ENCODE results near the gene TTLL11.

The TTLL11 gene

DNA sequence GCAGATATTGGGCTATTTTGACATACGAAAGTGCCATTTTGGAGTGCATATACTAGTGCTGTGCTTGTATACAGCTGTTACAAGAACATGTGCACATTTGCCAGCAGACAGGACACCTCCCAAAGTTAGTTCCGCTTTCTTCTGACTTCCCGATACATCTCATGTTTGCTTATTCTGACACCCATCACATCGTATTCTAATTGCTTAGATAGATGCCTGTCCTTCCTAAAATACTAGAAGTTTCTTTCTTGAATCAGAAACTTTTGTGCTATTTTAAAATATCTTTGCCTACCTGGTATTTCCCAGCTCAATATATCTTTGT lies 177.8 kb downstream of the TTLL11 start:
- TF ChIP-seq ZFX (IDR thresholded peaks at IDR 0.05; ENCODE audit: borderline replicate concordance): no peak
- no peak for TF ChIP-seq CTCF (IDR thresholded peaks at IDR 0.05)
- H3K27ac ChIP-seq: no peak overlapping the region

- no peak for TF ChIP-seq CTCF (IDR thresholded peaks at IDR 0.05)
- TF ChIP-seq ZFX (IDR thresholded peaks at IDR 0.05; ENCODE audit: borderline replicate concordance): no peak
- H3K27ac ChIP-seq: no peak overlapping the region
Observed at GRCh38 chr9:121914604-121915303, 178.4 kb downstream of the TTLL11 start.

DNA sequence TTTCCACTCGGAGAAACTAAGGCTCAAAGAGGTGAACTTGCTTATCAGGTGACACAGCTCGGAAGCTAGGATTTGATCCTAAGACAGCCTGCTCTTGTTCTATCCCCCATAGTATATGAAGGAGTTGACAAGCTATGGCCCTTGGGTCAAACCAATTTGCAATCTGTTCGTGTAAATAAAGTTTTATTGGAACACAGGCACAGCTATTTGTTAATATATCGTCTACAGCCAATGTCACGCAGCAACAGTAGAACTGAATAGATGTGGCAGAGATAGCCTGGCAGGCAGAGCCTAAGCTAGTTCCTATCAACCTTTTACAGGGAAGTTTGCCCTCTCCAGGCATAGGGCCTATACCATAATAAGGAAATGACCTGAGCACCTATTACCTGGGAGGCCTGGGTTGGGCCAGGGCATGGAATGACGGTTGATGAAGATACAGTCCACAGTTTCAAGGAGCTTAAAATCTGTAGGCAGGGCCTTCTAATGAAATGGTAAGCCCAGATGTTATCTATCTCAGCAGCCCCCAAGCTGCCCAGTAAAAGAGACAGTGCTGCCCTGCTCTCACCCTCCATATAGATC lies 179.0 kb downstream of the TTLL11 start:
- TF ChIP-seq CTCF (IDR thresholded peaks at IDR 0.05) (no peak), ZFX (IDR thresholded peaks at IDR 0.05; ENCODE audit: borderline replicate concordance) (no peak)
- H3K27ac ChIP-seq: no peak overlapping the region

GRCh38 chr9:121912812-121913627 lies 180.1 kb downstream of the TTLL11 start:
- H3K27ac ChIP-seq: no peak overlapping the region
- TF ChIP-seq CTCF (IDR thresholded peaks at IDR 0.05) (no peak), ZFX (IDR thresholded peaks at IDR 0.05; ENCODE audit: borderline replicate concordance) (no peak)

DNA sequence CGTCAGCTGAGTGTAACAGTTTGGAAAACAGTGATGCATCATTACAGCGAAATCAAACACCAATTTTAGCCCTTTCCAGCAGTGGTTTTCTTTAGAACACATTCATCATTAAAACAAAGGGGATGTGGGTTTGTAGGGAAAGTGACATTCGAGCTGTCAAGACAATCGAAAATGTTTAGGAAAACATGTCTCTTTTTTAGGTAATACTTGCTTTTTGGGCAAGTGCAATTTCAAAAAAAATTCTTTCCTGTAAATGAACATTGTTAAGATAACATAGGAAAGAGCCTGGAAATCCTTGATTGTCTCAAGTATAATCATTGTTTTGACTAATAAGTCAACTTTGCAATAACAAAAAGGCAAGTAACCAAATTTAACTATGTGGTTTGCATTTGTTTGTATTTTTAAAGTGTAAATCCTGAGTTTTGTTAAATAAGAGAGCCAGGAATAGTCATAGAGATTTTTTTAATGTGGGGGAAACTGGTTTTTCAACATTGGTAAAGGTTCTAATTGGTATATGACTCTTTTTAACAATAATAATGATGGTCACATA lies 182.5 kb downstream of the TTLL11 start:
- H3K27ac ChIP-seq: no peak overlapping the region
- TF ChIP-seq CTCF (IDR thresholded peaks at IDR 0.05): no peak

DNA sequence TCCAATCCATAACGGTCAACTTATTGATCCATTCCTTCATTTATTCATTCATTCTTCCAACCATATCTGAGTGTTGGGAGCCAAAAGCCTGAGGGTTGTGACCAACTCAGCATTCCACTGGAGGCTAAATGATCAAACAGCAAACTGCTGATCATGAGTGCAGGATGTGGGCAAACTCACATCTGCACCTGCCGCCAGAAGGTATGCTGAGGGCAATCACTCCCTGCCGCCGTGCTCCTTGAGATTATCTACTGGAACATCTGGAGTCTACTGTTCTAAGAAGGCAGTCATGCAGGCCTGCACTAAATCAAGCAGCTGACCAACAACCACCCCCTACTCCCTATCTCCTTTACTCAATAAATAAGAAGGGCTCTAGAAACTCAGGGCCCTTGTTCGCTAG lies 184.0 kb downstream of the TTLL11 start:
- no peak overlapping the region for H3K27ac ChIP-seq
- TF ChIP-seq ZFX (IDR thresholded peaks at IDR 0.05; ENCODE audit: borderline replicate concordance) (no peak), CTCF (IDR thresholded peaks at IDR 0.05) (no peak)

Data from 22Rv1 (cell line).